GM12872 (cell line): ENCODE results near the gene MS4A12.

Experiments used
- CTCF ChIP-seq: IDR thresholded peaks from 3 replicates; pipeline ENCODE4 v1.5.1; 2011; ENCODE audit warnings: low read depth, mild to moderate bottlenecking, low read length, moderate library complexity; ENCODE audit not compliant: insufficient read depth

MS4A12 gene

DNA sequence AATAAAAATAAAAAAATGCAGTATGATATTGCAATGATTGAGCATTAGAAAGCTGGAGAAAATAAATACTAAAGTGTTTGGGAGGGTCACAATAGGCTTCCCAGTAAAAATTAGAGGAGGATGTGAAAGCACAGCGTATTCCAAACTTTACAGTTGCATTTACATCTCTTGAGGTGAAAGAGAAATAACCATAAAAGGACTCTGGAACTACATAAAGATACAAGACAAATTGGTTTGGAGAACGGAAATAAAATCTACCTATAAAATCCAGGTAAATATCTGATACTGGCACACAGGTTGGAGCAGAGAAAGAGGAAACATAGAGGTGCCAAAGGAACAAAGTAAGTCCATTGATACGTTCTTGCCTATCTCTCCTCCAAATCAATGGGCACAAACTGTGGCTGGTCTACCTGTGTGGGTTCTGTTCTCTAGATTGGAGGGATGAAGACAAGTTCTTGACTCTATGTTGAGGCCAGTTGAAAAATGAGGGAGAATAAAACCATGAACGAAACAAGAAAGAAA, at the start of gene MS4A12:
Gene MS4A12 (plus strand): TSS at position 291 of the 522 bp plus-strand sequence. CDS start 4,541 bp downstream, outside the sequence.
- TF ChIP-seq CTCF, result no peak

- no peak for TF ChIP-seq CTCF
These were observed 45.5 kb upstream of the MS4A12 start for GRCh38 chr11:60447070-60447469.

GRCh38 chr11:60447846-60448245, 44.7 kb upstream of the MS4A12 start:
- no peak for TF ChIP-seq CTCF

- no peak for TF ChIP-seq CTCF
These were observed 38.4 kb upstream of the MS4A12 start for GRCh38 chr11:60454212-60454611.

DNA sequence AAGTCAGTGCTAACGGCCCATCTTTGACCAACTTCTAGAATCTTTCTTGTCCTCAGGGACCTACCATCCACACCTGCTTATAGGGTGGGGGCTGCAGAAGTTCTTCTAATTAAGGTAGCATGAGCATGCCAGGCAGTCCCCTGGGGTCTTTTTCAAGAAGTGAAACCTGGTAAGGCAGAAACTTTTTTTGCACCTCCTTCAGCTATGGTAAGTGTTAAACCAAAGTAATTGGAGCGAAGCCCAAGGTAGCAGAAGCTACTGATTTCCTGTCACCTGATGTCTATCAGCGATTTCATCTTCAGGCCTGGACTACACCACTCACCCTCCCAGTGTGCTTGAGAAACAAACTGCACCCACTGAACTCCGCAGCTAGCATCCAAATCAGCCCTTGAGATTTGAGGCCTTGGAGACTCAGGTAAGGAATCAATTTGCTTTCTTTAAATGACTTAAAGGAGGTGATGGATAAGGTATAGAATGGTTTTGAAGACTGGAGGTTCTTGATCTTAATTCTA, 37.0 kb upstream of the MS4A12 start, which contains the start of gene MS4A1:
Gene MS4A1 (plus strand): TSS at position 317 of the 512 bp plus-strand sequence. CDS start 6,528 bp downstream, outside the sequence.
- no peak for TF ChIP-seq CTCF

DNA sequence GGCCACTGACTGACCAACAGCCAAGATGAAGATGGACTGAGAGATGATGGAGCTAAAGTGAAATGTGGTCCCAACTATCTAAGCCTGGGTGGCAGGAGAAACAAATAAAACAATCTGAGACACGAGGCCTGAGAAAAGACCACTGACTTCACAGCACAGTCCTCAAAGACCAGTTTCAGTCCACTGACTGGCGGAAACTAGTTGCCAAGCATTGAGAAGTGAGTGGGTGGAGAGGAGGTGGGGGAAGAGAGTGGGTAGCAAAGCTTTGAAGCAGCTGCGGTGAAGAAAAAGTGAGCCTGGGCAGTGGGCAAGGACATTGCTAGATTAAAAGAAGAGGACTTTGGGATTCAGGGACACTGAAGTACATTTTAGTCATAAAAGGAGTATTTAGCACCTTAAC, 35.0 kb upstream of the MS4A12 start:
- no peak for TF ChIP-seq CTCF

DNA sequence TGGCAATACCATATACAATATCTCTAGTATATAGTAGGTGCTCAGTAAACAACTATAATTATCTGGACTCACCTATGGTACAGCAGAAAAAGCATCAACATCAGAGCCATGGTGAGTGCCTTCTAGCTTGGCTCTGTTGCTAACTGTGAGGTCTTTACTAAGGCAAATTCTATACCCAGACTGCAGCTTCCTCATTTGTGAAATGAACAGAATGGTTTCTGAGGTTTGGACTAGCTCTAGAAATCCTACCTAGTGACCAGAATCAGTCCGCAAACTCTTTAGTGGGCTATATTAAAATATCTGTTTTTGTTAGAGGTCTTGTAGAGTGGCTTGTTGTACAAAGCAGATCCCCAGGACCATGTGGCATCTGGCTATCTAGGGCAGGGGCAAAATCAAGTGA, 33.2 kb upstream of the MS4A12 start:
- no peak for TF ChIP-seq CTCF
